A549 (cell line): ENCODE results near the gene TEKT5. TPM values are rescaled to one million over a fixed set of nuclear protein-coding genes. Genes with fewer than 3 reads are reported as not detected.

ENCODE experiments used
- ATAC-seq, 2 experiments: fragments of 200-7000 bp in 1 of 2; fragments of >200 bp in 1 of 2; cut with Nextera tagmentation in 1 of 2; cut with Tn5 transposase in 1 of 2; 3 replicates each; pipeline versions ENCODE4 v1.8.0 to v1.9.1; 2018 to 2020; ENCODE audit warnings: mild to moderate bottlenecking in 1 of 2, moderate library complexity in 1 of 2
- CTCF ChIA-PET: fragments of 300-600 bp; sonication (Branson Sonifier 250); formaldehyde crosslinking; extraction: SDS; loops from one replicate; lab custom pipeline; 2021; ENCODE audit warnings: antibody characterized with exemption, inconsistent platforms; lab: Yijun Ruan, JAX
- POLR2A ChIA-PET: fragments of 350-600 bp; formaldehyde crosslinking; extraction: SDS; loops from one replicate; lab custom pipeline; 2021; ENCODE audit warnings: antibody characterized with exemption, inconsistent platforms; lab: Yijun Ruan, JAX
- DNase-seq, 2 experiments: peaks; one replicate each; pipeline versions ENCODE4 v3.0.0 to v3.0.0-alpha.2; 2011 to 2016; ENCODE audit warnings: low read depth in 1 of 2, low spot score in 1 of 2
- FAIRE-seq: peaks from 2 replicates; lab custom pipeline; 2011; peaks lifted over from hg19 to GRCh38; lab: Jason Lieb, UNC
- H3K27ac ChIP-seq, 2 experiments: fragments of >200 bp; sonication (Bioruptor Twin); formaldehyde crosslinking; 3 replicates each; pipeline ENCODE4 v1.5.1; 2016 to 2017
- H3K4me1 ChIP-seq: fragments of >200 bp; sonication (Bioruptor Twin); formaldehyde crosslinking; 3 replicates; pipeline ENCODE4 v1.6.1; 2016
- H3K4me2 ChIP-seq: fragments of >200 bp; sonication (Bioruptor Twin); formaldehyde crosslinking; 3 replicates; pipeline ENCODE4 v1.6.1; 2016
- H3K4me3 ChIP-seq: fragments of >200 bp; sonication (Bioruptor Twin); formaldehyde crosslinking; 3 replicates; pipeline ENCODE4 v1.5.1; 2016
- H3K9me3 ChIP-seq: fragments of >200 bp; sonication (Bioruptor Twin); formaldehyde crosslinking; 3 replicates; pipeline ENCODE4 v1.6.1; 2016
- ATOH8 ChIP-seq: fragments of 250-450 bp; sonication (Bioruptor Pico); IDR thresholded peaks from 2 replicates; pipeline ENCODE4 v1.5.0; 2020; ENCODE audit warnings: low read depth, mild to moderate bottlenecking, moderate library complexity
- CBX2 ChIP-seq: fragments of 200-600 bp; sonication (generic); IDR thresholded peaks from 2 replicates; pipeline ENCODE4 v1.6.1; 2016; ENCODE audit warnings: low read depth, mild to moderate bottlenecking, borderline replicate concordance
- CEBPB ChIP-seq, 2 experiments: fragments of >200 bp in 1 of 2; sonication (Bioruptor Twin) in 1 of 2; formaldehyde crosslinking in 1 of 2; IDR thresholded peaks; 2 replicates each; pipeline ENCODE4 v1.6.1; 2012 to 2016
- EP300 ChIP-seq, 2 experiments: fragments of >200 bp; sonication (Bioruptor Twin); formaldehyde crosslinking; IDR thresholded peaks; 2 replicates in 1 of 2; 3 replicates in 1 of 2; pipeline ENCODE4 v1.6.1; 2016 to 2017
- ESRRA ChIP-seq: fragments of 150-350 bp; IDR thresholded peaks from 2 replicates; pipeline ENCODE4 v1.6.1; 2014; ENCODE audit warnings: mild to moderate bottlenecking, low read length, borderline replicate concordance
- FOSB ChIP-seq: fragments of 250-450 bp; sonication (Bioruptor Pico); IDR thresholded peaks from 2 replicates; pipeline ENCODE4 v1.5.0; 2020; ENCODE audit warnings: mild to moderate bottlenecking, moderate library complexity
- FOXS1 ChIP-seq: fragments of 250-450 bp; sonication (Bioruptor Pico); IDR thresholded peaks from 2 replicates; pipeline ENCODE4 v1.5.0; 2020; ENCODE audit warnings: mild to moderate bottlenecking, moderate library complexity
- HDAC2 ChIP-seq: fragments of 200-600 bp; sonication (generic); IDR thresholded peaks from 2 replicates; pipeline ENCODE4 v1.6.1; 2016
- HOXA7 ChIP-seq: fragments of 250-450 bp; sonication (Bioruptor Pico); IDR thresholded peaks from 2 replicates; pipeline ENCODE4 v1.5.0; 2020; ENCODE audit warnings: mild to moderate bottlenecking, moderate library complexity
- HOXB13 ChIP-seq: fragments of 250-450 bp; sonication (Bioruptor Pico); IDR thresholded peaks from 2 replicates; pipeline ENCODE4 v1.5.0; 2020; ENCODE audit warnings: low read depth, mild to moderate bottlenecking, moderate library complexity
- JUNB ChIP-seq: fragments of >200 bp; sonication (Bioruptor Twin); formaldehyde crosslinking; IDR thresholded peaks from 2 replicates; pipeline ENCODE4 v1.6.1; 2016
- KDM5A ChIP-seq: fragments of 200-600 bp; sonication (generic); IDR thresholded peaks from 2 replicates; pipeline ENCODE4 v1.6.1; 2016; ENCODE audit warnings: antibody characterized with exemption, mild to moderate bottlenecking
- MYC ChIP-seq: IDR thresholded peaks from 2 replicates; pipeline ENCODE4 v1.6.1; 2012; ENCODE audit warnings: mild to moderate bottlenecking, inconsistent platforms, low read length, improper control_type of control experiment, borderline replicate concordance
- NPAS2 ChIP-seq: fragments of 250-450 bp; sonication (Bioruptor Pico); IDR thresholded peaks from 2 replicates; pipeline ENCODE4 v1.8.0; 2022; ENCODE audit warnings: mild to moderate bottlenecking, moderate library complexity, borderline replicate concordance
- PHF8 ChIP-seq: fragments of 200-600 bp; sonication (generic); IDR thresholded peaks from 2 replicates; pipeline ENCODE4 v1.6.1; 2016; ENCODE audit warnings: low read depth, mild to moderate bottlenecking, antibody characterized with exemption, moderate library complexity, borderline replicate concordance
- SMC3 ChIP-seq: fragments of >200 bp; sonication (Bioruptor Twin); formaldehyde crosslinking; IDR thresholded peaks from 3 replicates; pipeline ENCODE4 v1.6.1; 2018; ENCODE audit warnings: inconsistent platforms
- TFCP2L1 ChIP-seq: fragments of 250-450 bp; sonication (Bioruptor Pico); IDR thresholded peaks from 2 replicates; pipeline ENCODE4 v1.5.0; 2021; ENCODE audit warnings: mild to moderate bottlenecking
- ZFP36 ChIP-seq: fragments of 450-650 bp; IDR thresholded peaks from 2 replicates; pipeline ENCODE4 v1.6.1; 2014; ENCODE audit warnings: borderline replicate concordance; ENCODE audit not compliant: partially characterized antibody
- ZNF302 ChIP-seq: fragments of 250-450 bp; sonication (Bioruptor Pico); IDR thresholded peaks from 2 replicates; pipeline ENCODE4 v1.9.0; 2021; ENCODE audit warnings: inconsistent platforms, mild to moderate bottlenecking, moderate library complexity
- ZSCAN20 ChIP-seq: fragments of 250-450 bp; sonication (Bioruptor Pico); IDR thresholded peaks from 2 replicates; pipeline ENCODE4 v1.8.0; 2022; ENCODE audit warnings: mild to moderate bottlenecking, moderate library complexity
- WGBS: methylation state at CpG from one replicate; pipeline ENCODE4 v1.1.6; 2017; ENCODE audit errors: missing lambda C conversion rate; 5-methylcytosine and 5-hydroxymethylcytosine counted together
- polyA plus RNA-seq, 4 experiments: library from polyadenylated mRNA; depleted of rRNA in 3 of 4; stranded (reverse); fragments of >200 nt; fragmentation: RNase III in 1 of 4; extraction: RNeasy Plus Mini Kit Qiagen cat#74134 plus additional on column Dnase treatment in 1 of 4; gene quantifications; 2 replicates in 3 of 4; 3 replicates in 1 of 4; pipeline ENCODE4 v1.2.3, GENCODE V29; 2011 to 2017
- TF ChIP-seq, protein P1 (sequence below): fragments of >200 bp; sonication (Bioruptor Twin); formaldehyde crosslinking; IDR thresholded peaks from 2 replicates; pipeline ENCODE4 v1.6.1; 2016
- TF ChIP-seq, protein P2 (sequence below): fragments of 150-350 bp; IDR thresholded peaks from 2 replicates; pipeline ENCODE4 v1.6.1; 2014; ENCODE audit warnings: low read depth, mild to moderate bottlenecking, low read length

TEKT5 gene
- polyA plus RNA-seq, 2 of the 4 experiments (the other 2 are of a cell fraction) = 0.14 TPM; not detected in 1

DNA sequence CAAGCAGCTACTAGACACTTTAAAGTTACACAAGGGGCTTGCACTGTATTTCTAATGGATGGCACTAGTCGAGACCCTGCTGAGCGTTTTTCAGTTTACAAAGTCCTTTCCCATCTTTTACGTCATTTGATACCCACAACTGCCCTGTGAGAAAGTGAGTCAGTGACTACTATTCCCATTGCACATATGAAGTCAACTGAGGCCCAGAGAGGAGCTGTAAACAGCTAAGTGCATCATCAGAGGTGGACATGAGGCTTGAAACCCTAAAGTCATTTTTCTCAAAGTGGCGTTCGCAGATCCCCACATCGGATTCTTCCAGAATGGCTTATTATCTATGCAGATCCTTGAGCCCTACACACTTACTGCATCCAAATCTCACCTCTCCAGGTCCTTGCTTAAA is 50.6 kb downstream of the TEKT5 start:
- Histone ChIP-seq H3K4me2 (no peak overlapping the region), H3K27ac (no peak overlapping the region; a peak in 1 of 6 replicates), H3K9me3 (no peaks in the 10 kb centered on the region), H3K4me3 (no peak overlapping the region), H3K4me1 (peaks cover 21% of the 10 kb centered on the region)
- ChIA-PET CTCF (no interaction called here), POLR2A (no interaction called here)
- WGBS = 79% methylated on average over 6 of the region's 6 CpGs
- TF ChIP-seq CEBPB (IDR thresholded peaks at IDR 0.05) = no peak
- TF ChIP-seq ZFP36 = no peak
- TF ChIP-seq EP300 (IDR thresholded peaks at IDR 0.05) = no peak
- ATAC-seq (no peak), DNase-seq (no peak), FAIRE-seq (no peak)

GRCh38 chr16:10642964-10643363 is 51.8 kb downstream of the TEKT5 start:
- ChIA-PET POLR2A (no interaction called here), CTCF (interaction anchor here (1.4 kb wide), 1 partner anchor 16 kb away, joined by 3 read pairs; no protein-coding TSS in a partner anchor)
- Histone ChIP-seq H3K9me3 (no peaks in the 10 kb centered on the region), H3K4me1 (peaks cover 19% of the 10 kb centered on the region), H3K4me3 (no peak overlapping the region), H3K27ac (no peak overlapping the region), H3K4me2 (no peak overlapping the region)
- TF ChIP-seq PHF8 (no peak), JUNB (no peak), HOXB13 (CRISPR knock-in tag) (no peak), HDAC2 (no peak), ZNF302 (CRISPR knock-in tag) (no peak), FOSB (CRISPR knock-in tag) (no peak), TFCP2L1 (CRISPR knock-in tag) (no peak), ZSCAN20 (no peak), NPAS2 (CRISPR knock-in tag) (no peak), MYC (no peak), HOXA7 (no peak), KDM5A (no peak), ESRRA (no peak), CBX2 (no peak), FOXS1 (CRISPR knock-in tag) (no peak), SMC3 (no peak), ATOH8 (CRISPR knock-in tag) (no peak)
- TF ChIP-seq, protein P1, sequence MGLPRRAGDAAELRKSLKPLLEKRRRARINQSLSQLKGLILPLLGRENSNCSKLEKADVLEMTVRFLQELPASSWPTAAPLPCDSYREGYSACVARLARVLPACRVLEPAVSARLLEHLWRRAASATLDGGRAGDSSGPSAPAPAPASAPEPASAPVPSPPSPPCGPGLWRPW = no peak
- TF ChIP-seq, protein P2, sequence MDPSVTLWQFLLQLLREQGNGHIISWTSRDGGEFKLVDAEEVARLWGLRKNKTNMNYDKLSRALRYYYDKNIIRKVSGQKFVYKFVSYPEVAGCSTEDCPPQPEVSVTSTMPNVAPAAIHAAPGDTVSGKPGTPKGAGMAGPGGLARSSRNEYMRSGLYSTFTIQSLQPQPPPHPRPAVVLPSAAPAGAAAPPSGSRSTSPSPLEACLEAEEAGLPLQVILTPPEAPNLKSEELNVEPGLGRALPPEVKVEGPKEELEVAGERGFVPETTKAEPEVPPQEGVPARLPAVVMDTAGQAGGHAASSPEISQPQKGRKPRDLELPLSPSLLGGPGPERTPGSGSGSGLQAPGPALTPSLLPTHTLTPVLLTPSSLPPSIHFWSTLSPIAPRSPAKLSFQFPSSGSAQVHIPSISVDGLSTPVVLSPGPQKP = no peak
- ATAC-seq = no peak
- WGBS = 88% methylated on average over 7 of the region's 7 CpGs
- DNase-seq = no peak
- FAIRE-seq = no peak
